ENCODE results near the gene PKP1. TPM values are rescaled to one million over a fixed set of nuclear protein-coding genes. Genes with fewer than 3 reads are reported as not detected.

The PKP1 gene
- total RNA-seq, 4 donors from 2014 or later = 0.93 to 9.6 (median 3.6) TPM

DNA sequence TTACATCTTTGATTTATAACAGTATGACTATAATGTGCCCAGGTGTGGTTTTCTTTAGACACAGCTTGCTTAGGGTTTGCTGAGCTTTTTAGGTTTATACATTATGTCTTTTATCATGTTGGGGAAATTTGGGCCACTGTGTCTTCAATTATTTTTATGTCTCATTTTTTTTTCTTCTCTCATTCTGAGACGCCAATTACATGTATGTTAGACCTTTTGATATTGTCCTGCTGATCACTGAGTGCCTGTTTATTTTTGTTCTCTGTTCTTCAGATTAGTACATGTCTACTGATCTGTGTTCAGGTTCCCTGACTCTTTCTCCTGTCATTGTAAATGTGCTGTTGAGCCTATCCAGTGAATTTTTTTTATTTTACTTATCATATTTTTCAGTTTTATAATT lies 58.1 kb downstream of the PKP1 start:
- TF ChIP-seq, protein P1, sequence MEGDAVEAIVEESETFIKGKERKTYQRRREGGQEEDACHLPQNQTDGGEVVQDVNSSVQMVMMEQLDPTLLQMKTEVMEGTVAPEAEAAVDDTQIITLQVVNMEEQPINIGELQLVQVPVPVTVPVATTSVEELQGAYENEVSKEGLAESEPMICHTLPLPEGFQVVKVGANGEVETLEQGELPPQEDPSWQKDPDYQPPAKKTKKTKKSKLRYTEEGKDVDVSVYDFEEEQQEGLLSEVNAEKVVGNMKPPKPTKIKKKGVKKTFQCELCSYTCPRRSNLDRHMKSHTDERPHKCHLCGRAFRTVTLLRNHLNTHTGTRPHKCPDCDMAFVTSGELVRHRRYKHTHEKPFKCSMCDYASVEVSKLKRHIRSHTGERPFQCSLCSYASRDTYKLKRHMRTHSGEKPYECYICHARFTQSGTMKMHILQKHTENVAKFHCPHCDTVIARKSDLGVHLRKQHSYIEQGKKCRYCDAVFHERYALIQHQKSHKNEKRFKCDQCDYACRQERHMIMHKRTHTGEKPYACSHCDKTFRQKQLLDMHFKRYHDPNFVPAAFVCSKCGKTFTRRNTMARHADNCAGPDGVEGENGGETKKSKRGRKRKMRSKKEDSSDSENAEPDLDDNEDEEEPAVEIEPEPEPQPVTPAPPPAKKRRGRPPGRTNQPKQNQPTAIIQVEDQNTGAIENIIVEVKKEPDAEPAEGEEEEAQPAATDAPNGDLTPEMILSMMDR (IDR thresholded peaks at IDR 0.05) = no peak
- no peak for ATAC-seq (ENCODE audit: low FRiP score)
- DNase-seq (ENCODE audit: low spot score) = no peak

DNA sequence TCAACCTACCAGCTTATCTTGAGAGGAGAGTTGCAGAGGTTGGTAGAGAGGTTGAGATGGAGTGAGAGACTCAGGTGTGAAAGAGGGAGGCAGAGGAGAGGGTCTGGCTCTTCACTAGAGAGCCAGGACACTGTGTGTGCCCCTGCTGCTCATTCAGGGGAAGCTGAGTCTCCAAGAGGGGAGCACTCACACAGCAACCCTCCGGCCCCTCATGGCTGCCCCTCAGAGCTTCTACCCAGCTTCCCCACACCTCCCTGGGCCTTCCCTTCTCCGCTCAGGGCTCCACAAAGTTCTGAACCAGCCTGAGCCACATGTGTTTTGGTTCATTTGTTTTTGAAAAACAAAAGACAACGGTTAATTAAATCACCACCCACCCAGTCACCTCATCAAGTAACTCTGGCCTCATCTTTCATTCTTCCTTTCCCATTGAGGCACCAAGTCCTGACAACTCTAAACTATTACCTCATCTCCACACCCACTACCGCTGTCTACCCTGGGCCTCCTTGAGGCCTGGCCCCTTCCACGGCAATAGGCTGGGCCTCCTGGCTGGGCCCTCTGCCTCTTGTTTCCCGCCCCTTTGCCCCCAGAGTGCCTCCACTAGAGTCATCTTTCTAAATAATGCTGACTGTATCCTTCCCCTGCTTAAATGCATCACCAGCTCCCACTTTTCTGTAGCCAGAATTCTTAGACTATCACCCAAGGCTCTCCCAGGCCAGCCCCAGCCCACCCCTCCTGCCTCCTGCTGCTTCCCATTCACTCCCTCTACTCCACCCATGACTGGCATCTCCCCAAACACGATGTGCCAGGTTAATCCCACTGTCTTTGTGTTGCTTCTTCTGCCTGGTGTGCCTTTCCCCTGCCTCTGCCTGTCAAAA lies 61.1 kb downstream of the PKP1 start:
- DNase-seq (ENCODE audit: low spot score) (no peak), ATAC-seq (ENCODE audit: low FRiP score) (no peak)
- TF ChIP-seq, protein P1 (IDR thresholded peaks at IDR 0.05) = no peak

DNA sequence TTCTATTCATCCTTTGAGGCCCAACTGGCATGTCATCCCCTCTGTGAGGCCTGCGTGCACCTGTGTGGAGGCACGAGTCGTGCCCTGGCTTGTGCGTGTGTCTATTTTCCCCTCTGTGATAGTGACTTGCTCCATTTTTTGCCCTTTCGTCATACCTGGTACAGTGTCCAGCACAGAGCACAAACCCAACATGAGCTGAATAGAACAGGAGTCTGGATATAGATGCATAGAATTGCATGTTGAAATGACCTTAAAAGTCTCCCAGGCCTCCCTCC lies 61.7 kb downstream of the PKP1 start:
- TF ChIP-seq, protein P1 (IDR thresholded peaks at IDR 0.05) = no peak
- no peak for ATAC-seq (ENCODE audit: low FRiP score)
- no peak for DNase-seq (ENCODE audit: low spot score)

DNA sequence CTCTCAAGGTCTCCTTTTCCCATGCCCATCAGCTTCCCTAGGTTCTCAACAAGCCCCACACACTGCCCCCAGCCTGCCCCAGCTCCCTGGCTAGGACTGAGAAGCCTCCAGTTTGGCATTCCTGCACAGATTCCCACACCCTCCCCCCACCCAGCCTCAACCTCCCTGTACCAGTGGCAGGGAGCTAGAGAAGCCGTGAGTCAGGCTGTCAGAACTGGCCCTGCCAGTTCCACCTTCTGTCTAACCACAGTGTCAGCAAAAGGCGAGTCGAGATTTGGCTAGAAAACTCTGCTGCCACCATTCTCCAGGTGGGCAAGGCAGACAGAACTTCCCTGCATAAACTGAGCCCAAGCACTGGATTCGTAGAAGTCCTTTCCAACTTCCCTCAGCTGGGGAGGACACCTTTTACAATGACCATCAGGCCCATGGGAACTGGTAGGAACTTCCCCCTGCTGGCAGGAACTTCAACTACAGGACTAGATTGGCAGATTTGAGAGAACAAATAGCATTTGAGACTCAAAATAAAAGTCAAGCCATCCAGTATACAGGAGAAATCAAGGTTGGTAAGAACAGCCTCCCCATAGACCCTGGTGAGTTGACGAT lies 63.1 kb downstream of the PKP1 start:
- ATAC-seq (ENCODE audit: low FRiP score) (no peak), DNase-seq (ENCODE audit: low spot score) (no peak)
- TF ChIP-seq, protein P1 (IDR thresholded peaks at IDR 0.05) = no peak

DNA sequence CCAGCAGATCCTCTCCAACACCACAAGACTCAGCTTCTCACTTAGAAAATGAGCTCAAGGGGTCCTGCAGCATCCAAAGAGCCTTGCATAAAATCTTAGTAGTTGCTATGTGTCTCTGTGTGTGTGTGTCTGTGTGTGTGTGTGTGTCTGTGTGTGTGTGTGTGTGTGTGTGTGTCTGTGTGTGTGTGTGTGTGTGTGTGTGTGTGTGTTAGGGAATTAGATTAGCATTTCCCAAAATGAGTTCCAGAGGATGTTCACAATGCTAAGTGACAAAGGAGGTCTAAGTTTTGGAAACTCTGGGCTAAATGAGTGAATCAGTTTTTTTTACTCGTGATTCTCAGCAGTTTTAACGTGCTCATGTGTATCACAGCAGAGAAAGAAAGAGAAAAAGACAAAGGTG lies 63.7 kb downstream of the PKP1 start:
- ATAC-seq (ENCODE audit: low FRiP score) (no peak), DNase-seq (ENCODE audit: low spot score) (no peak)
- TF ChIP-seq, protein P1 (IDR thresholded peaks at IDR 0.05) = no peak

DNA sequence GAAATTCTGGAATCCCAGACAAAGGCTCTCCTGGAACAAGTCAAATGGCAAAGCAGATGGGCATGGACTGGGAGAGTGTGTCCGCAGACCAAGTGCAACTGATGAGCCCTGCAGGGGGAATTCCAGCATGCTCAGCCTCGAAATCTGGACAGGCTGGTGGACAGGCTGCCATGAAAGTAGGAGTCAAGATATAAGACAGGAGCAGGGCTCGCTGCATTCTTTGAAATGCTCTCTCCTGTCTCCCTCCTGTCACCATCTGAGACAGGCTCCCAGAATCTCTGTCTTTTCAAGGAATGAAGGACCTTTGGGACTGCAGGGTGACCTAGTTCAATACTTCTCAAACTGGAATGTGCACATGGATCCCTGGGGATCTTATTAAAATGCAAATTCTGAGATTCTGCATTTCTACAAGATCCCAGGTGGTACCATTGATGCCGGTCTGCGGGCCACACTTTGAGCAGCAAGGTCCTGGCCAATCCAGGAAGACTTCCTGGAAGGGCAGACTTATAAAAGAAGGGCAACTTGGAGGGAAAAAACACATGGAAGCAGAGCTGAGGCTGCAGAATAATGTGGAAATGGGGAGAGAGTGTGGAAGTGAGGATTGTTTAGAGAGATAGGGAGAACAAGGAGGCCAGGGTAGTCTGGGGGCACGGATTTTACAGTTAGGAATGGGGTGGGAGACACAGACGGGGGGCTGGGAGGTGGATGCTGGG lies 64.3 kb downstream of the PKP1 start:
- TF ChIP-seq, protein P1 (IDR thresholded peaks at IDR 0.05) = no peak
- DNase-seq (ENCODE audit: low spot score) (no peak), ATAC-seq (ENCODE audit: low FRiP score) (no peak)

All from omental fat pad (tissue), 4 donors.